ENCODE data around the gene DYNC1I1.

Gene DYNC1I1

GRCh38 chr7:95980706-95981105 is 208.4 kb downstream of the DYNC1I1 start:
- TF ChIP-seq, protein P1, sequence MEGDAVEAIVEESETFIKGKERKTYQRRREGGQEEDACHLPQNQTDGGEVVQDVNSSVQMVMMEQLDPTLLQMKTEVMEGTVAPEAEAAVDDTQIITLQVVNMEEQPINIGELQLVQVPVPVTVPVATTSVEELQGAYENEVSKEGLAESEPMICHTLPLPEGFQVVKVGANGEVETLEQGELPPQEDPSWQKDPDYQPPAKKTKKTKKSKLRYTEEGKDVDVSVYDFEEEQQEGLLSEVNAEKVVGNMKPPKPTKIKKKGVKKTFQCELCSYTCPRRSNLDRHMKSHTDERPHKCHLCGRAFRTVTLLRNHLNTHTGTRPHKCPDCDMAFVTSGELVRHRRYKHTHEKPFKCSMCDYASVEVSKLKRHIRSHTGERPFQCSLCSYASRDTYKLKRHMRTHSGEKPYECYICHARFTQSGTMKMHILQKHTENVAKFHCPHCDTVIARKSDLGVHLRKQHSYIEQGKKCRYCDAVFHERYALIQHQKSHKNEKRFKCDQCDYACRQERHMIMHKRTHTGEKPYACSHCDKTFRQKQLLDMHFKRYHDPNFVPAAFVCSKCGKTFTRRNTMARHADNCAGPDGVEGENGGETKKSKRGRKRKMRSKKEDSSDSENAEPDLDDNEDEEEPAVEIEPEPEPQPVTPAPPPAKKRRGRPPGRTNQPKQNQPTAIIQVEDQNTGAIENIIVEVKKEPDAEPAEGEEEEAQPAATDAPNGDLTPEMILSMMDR (conservative IDR thresholded peaks at IDR 0.05): no peak
- no peak overlapping the region for H3K27ac ChIP-seq

DNA sequence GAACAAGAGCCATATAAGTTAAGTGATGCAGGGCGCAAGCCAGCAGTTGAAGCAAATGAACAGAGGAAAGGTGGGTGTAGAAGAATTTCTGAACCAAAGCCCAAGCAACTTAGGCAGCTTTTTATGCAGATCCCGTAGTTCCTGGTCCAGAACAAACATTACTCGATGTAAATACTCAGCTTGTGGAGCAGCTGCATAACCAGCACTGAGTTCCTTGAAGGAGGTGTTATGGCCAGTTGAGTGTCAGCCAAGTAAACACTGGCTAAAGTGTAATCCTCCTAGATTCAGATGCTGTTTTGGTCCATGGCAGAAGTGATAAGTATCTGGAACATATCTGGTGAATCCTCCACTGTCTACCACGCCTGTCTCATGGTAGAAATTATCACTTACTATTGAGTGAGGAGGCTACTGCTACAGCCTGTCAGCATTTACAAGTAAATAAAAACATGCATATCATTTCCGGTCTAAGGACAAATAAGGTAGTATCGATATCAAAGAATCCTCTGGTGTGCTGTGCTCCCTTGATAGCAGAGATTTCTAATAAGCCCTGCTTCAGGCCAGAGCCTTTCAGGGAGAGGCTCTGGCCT is 213.9 kb downstream of the DYNC1I1 start:
- peak overlapping the region; percentile 45 for H3K27ac ChIP-seq
- TF ChIP-seq, protein P1 (conservative IDR thresholded peaks at IDR 0.05): no peak

DNA sequence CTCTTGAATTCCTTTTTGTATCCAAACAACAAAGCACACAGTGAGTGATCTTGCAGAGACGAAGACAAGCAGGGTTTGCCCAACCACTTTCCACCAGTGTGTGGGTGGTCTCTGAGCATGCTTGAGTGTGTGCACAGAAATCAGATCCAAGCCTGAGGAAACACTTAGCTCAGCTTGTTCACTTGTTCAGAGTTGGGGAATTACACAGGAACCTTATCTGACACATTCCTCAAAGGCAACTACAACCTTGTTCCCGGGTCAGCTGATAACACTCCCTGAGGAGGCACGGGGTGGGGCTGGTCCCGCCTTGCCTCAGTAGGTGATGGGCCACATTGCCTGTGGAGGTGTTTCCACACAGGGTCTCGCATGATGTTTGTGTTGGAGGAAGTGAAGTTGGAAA is 216.9 kb downstream of the DYNC1I1 start:
- TF ChIP-seq, protein P1 (conservative IDR thresholded peaks at IDR 0.05): no peak
- no peak overlapping the region for H3K27ac ChIP-seq

- H3K27ac ChIP-seq: no peak overlapping the region
- TF ChIP-seq, protein P1 (conservative IDR thresholded peaks at IDR 0.05): peak; percentile 82
These were observed 221.0 kb downstream of the DYNC1I1 start for GRCh38 chr7:95993380-95993779.

- TF ChIP-seq, protein P1 (conservative IDR thresholded peaks at IDR 0.05): no peak
- H3K27ac ChIP-seq: no peak overlapping the region
These were observed 223.8 kb downstream of the DYNC1I1 start for GRCh38 chr7:95996174-95996573.

DNA sequence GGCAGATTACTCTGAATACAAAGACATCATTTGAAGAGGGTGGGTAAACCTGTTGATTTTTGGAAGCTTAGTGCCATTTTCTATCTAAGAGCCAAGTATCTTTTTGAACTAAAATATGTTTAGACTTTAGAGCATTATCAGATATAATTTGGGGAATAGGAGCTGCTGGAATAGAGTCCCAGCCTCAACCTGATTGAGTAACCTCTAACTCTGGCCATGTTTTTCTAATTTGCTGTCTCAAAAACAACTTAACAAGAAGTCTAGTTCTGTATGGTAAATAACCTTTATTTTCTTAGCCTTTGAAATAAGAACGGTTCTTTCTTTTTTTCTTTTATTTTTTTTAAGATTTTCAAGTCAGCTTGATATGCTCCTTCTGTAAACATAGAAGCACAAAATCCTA is 224.5 kb downstream of the DYNC1I1 start:
- TF ChIP-seq, protein P1 (conservative IDR thresholded peaks at IDR 0.05): no peak
- no peak overlapping the region for H3K27ac ChIP-seq

- H3K27ac ChIP-seq: no peak overlapping the region
- TF ChIP-seq, protein P1 (conservative IDR thresholded peaks at IDR 0.05): no peak
These were observed 225.3 kb downstream of the DYNC1I1 start for GRCh38 chr7:95997632-95998031.
